HEK293T (cell line): ENCODE measurements around the gene VAV2.

Experiments used
- FOXK2 ChIP-seq: fragments of 450-650 bp; IDR thresholded peaks from 2 replicates; pipeline ENCODE4 v1.6.1; 2016; ENCODE audit warnings: mild to moderate bottlenecking
- PKNOX1 ChIP-seq: fragments of 450-650 bp; IDR thresholded peaks from 2 replicates; pipeline ENCODE4 v1.6.1; 2016
- ZNF384 ChIP-seq: fragments of 450-650 bp; IDR thresholded peaks from 2 replicates; pipeline ENCODE4 v1.6.1; 2016

- TF ChIP-seq PKNOX1 (no peak), ZNF384 (no peak), FOXK2 (no peak)
These were observed 99.8 kb downstream of the VAV2 start for GRCh38 chr9:133892193-133892920.
